ENCODE results near the gene NRCAM.

The NRCAM gene

DNA sequence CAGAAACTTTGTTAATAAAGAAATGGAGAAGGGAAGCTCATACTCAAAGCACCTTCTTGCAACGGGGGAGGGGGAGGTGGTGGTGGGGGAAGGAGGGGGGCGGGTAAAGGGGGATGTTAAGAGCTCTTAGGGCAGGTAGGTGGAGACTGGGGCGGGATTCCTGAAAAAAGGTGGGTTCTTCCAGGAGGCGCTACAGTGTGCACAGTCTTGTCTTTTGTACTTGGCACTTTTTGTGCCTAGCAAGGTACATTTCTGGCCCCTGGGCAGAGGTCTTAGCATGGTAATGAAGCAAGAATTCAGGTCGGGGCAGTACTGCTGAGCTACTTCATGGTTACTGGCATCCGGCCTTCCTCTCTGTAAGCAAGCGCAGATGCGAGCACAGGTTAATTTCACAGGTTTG is 310.8 kb downstream of the NRCAM start:
- no peak for DNase-seq

DNA sequence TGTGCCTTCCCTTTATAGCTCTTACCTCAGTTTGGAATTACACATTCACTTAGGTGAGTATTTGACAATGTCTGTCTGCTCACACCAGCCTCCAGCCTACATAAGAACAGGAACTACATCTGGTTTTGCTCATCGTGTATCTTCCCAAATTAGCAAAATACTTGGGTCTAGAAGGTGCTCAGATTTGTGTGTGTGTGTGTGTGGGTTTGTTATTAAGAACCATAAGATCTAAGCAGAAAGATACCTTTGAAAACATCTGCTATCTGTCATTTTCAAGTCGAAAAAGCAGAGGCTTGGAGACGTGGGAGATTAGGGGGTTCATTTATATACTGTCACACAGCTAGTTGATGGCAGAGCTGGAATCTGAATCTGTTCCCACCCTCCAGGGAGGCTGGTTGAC is 311.3 kb downstream of the NRCAM start:
- DNase-seq = no peak

DNA sequence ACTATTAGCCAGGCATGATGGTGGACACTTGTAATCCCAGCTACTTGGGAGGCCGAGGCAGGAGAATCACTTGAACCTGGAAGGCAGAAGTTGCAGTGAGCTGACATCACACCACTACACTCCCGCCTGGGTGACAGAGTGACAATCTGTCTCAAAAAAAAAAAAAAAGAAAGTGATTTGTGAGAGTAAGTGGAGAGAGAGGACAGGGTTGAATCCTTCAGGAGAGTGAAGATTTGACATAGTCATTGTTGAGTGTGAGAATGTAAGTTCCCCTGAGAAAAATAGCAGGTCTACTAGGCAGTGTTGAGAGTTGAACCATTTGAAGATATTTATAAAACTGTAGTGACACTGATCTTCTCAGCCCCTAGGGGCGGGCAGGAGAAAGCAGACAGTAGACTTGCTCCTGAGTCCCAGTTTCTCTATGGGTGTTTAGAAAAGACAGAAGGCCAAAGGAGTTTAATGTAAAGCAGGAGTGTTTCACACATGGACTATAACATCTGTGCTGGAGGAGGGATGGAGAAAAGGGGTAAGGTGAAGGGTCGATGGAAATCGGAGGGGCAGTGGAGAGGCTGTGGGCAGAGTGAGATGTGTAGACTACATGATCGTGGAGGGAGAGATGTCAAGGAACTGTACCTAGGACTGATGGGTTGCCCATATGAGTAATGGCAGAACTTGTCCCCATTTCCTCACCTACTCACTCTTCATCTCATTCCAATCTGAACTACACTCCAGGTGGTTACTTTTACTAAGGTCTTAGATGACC is 312.4 kb downstream of the NRCAM start:
- DNase-seq = no peak

DNA sequence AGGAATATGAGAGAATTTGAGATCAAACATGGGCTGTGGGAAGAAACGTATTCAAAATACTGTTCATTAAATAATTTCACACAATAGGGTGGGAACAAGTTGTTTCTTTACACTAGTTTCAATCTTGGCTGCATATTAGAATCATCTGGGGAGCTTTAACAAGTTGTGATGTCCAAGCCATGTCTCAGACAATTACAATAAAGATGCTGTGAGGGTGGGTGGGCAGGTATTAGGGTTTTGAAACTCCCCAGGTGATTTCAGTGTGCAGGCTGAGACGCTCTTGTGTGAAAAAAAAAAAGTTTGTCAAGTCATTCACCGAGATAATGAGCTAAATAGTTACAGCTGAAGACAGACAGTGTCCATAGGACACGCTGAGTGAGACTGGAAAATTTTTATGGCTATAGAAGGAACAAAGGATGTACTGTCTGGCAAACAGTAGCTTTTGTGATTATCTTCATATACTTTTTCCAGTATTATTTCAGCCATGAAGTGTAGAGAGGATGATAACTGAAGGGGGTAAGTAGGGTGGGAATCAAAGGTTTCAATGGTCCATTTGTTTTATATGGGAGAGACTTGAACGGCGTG is 313.5 kb downstream of the NRCAM start:
- no peak for DNase-seq

DNA sequence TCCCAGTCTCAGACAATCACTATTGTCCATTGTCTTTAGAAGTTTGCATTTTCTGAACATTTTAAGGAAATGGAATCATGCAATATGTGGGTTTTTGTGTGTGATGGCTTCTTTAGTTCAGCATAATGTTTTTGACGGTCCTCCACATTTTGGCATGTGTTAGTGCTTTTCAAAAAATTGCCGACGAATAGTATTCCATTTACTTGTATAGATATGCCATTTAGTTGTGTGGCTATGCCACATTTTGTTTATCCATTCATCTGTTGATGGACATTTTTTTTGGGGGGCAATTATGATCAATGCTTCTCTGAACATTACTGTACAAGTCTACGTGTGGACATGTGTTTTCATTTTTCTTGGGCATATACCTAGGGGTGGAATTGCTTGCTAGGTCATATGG is 314.1 kb downstream of the NRCAM start:
- DNase-seq = no peak

DNA sequence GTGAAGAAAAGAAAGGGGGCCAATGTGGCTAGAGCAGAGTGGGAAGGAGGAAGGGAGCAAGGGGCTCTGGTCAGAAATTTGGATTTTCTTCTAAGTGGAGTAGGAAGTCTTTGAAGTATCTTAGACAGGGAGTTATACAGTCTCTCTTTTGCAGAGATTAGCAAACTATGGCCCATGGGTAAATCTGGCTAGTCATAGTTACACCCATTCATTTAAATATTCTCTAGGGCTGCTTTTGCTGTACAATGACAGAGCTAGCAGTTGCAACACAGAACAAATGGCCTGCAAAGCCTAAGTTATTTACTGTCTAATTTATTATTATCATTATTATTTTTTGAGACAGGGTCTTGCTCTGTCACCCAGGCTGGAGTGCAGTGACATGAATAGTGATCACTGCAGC is 315.6 kb downstream of the NRCAM start:
- no peak for DNase-seq

DNA sequence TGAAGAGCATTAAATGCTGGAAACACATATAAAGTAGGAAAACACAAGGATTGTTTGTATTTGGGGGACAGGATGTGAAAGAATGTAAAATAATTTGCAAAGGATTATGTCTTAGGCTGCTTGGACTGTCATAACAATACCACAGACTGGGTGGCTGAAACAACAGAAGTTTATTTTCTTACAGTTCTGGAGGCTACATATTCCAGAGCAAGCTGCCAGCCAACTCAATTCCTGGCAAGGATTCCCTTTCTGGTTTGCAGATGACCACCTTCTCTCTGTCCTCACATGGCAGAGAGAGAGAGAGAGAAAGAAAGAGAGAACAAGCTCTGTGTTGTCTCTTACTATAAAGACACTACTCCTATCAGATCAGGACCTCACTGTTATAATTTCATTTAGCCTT is 317.3 kb downstream of the NRCAM start:
- DNase-seq = no peak

DNA sequence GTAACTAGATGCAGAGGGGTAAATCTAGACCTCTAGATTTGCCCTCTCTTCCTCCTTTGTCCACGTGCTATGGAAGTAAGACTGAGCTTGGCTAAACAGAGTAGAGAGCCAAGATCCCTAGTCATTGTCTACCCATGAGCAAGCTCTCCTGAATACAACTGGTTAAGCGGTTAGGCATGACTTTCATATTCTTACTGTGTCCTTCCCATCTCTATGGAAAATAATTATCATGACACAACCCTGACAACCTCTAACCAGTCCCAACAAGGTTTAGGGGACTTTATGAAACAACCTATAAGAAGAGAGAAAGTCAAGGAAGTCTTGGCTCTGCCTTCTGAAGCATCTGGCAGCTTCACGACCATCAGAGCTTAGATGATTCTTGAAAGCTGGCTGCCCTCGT is 318.2 kb downstream of the NRCAM start:
- DNase-seq = no peak

DNA sequence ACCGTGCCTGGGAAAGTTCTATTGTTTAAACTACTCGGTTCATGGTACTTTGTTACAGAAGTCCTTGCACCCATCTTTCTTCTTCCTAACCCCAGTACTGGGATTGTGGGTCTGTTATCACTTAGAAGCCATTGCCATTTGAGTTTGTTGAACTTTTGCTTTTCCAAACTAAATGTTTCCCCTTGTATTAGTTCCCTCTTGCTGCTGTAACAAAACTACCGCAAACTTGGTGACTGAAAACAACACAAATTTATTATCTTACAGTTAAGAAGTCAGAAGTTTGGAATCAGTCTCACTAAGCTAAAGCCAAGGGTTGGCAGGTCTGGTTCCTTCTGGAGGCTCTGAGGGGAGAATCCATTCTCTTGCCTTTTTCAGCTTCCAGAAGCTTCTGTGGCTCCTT is 319.2 kb downstream of the NRCAM start:
- DNase-seq = no peak

DNA sequence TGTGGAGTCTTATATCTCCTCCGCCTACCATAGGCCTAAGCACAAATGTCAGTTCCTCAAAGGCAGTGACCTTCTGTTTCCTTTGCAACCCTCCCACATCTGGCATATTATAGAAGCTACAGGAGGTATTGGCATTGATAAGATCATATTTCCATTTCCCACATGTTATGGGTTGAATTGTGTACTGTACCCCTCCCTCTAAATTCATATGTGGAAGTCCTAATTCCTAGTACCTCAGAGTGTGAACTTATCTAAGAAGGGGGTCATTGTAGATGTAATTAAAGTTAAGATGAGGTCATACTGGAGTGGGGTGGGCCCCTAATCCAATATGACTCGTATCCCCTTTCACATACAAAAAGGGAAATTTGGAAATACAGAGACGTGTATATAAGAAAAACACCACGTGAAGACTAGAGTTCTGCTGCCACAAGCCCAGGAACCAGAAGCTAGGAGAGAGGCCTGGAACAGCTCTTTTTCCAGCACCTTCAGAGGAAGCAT is 320.0 kb downstream of the NRCAM start:
- no peak for DNase-seq

DNA sequence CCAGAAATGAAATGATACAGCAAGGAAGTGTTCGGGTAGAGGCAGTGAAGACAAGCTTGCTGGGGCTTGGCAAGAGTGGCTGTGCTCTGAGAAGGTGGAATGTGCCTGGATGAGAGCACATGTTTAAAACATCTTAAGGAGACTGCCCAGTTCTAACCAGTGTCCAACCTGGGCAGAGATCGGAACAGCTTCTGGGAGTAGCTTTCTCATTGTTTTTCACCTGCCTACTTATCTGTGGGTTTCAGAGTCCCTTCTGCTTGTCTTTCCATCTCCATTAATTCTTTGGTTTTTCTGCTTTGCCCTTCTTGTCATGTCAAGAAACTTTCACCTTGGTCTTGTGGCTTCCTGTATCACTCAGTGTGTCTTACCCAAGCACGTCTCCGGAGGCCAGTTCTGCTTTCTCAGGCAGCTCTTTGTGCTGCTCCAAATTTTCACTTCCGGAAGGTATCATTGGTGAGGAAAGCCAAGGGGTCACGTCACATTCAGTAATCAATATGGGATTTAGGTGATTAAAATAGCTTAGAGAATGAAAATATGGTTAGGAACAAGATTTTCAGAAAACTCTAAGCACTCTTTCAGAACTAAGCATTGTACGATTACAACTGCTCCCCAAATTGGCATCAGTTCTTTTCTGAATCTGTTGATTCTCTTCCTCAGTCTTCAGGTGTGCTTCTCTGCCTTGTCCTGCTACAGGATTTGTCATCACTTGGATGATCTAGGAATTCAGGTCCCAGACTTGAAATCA is 320.6 kb downstream of the NRCAM start:
- DNase-seq = peak; percentile 3

DNA sequence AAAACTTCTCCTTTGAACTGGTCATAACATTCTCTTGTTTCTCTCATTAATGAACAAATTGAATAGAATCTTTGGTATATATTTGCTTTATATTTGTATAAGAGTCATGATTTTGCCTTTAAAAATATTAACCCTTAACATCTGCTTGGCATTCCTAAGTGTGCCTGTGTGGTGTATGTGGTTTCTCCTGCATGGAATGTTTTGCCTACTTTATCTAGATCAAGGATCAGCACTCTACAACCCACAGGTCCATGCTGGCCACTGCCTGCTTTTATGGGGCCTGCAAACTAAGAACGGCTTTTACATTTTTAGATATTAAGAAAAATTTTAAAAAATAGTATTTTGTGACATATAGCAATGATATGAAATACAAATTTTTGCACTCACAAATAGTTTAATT is 321.8 kb downstream of the NRCAM start:
- no peak for DNase-seq

DNA sequence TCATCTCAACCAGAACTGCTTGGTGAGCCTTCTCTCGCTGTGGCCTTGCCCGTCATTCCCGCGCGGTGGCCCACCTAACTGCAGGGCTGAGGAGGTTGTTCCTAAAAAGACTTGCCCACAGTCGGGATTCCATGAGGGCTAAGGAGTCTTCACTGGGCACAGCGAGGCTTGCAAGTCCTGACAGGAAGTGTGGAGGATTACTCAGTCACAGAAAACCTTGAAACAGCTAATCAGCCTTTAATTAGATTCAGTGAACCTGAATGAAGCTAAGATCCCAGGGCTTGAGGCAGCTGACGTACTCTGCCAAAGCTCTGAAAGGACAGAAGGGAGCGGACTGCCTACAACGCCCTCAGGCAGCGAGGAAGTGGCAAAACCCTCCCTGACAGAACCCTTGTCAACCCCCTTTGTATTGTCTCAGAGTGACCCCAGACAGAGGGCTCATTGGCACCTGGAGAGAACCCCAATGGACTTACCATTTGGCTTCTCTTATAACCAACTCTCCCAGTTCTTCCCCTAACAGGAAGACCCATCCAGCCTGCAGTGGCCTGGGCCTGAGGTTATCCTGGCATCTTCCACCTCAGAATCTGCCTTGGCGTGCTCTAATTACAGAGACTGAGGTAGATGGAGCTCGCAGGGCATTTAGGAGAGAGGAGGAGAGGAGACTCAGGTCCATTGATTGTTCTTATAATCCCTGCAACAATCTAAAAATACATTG is 323.5 kb downstream of the NRCAM start:
- no peak for DNase-seq

DNA sequence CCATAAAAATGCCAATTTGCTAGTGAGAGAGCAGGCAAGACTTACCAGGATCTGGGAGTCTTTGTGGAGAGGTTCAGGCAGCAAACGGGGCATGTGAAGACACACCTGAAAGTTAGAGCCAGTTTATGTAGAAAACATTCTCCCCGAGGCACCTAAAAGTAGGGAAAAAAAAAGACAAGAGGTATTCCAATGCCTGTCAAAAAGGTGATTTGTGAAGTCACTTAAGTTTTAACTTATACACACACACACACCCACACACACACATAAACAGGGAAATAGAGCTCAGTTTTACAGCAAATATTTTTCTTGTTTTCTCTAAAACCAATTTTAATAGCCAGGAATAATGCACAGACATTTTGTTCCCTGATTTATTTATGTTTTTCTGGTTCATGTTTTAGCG is 326.0 kb downstream of the NRCAM start, which contains the start of gene LAMB4:
TSS of gene LAMB4 (minus strand) at position 101 of the 400 bp plus-strand sequence. CDS start 7,197 bp downstream, outside the sequence.
- no peak for DNase-seq

DNA sequence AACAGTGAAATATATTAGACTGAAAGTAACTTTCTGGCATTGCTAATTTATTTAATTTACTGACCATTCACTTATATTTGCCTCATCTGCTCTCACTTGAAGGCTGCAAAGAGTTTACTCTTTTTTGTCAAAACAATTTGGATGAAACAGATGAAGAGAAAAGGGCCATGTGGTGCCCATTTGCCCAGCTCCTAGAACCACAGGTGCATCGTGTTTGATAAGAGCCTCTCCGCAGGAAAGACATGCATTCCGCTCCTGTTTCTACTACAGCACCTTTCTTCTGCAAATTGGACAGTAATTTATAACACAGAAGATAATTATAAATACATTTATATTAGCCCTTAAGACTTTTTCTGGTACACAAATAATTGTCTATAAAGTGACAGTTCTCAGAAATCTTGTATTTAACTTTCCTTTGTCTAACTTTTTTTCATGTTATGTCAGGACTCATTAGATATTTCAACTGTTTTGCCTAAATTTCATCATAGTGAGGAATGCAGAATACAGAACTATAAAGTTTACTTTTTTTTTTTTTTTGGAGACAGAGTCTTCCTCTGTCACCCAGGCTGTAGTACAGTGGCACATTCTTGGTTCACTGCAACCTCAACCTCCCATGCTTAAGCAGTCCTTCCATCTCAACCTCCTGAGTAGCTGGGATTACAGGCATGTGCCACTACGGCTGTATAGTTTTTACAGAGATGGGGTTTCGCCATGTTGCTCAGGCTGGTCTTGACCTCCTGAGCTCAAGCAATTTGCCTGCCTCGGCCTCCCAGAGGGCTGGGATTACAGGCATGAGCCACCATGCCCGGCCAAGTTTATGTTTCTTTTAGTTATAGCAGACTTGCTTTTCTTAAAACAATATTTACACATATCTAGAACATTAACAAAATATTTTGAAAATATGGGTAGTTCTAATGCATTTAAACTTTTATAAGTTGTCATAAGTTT is 326.9 kb downstream of the NRCAM start:
- no peak for DNase-seq

DNA sequence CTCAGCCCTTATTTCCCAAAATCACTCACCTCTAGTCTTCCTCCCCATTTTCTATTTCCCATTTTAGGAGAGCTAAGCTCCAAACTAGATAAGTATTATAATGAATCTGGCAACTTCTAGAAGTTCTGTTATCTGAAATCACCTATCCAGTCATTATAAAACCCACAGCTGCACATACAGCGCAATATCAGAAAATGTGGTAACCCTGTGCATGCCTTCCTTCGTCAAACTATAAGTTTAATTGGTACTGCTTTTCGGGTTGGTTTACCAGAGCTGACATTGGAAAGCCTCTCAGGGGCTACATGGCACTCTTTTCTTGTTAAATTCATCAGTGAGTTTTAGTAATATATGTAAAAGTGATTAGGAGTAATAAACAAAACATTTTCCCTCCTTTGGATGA is 327.7 kb downstream of the NRCAM start:
- no peak for DNase-seq

DNA sequence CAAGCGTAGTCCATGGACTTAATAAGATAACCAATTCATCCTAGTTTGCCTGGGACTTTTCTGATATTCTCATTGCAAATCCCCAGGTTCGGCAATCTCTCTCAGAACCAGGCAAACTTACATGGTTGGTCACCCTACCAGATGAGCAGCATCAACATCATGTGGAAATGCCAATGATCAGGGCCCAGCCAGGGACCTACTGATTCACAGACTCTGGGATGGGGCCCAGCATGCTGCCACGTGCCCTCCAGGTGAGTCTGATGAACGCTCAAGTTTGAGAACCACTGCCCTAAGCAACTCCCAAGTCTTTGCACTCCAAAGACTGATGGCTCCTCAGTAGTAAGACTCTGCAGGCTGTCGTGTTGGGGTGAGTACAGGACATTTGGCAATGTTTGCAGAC is 328.8 kb downstream of the NRCAM start:
- no peak for DNase-seq

DNA sequence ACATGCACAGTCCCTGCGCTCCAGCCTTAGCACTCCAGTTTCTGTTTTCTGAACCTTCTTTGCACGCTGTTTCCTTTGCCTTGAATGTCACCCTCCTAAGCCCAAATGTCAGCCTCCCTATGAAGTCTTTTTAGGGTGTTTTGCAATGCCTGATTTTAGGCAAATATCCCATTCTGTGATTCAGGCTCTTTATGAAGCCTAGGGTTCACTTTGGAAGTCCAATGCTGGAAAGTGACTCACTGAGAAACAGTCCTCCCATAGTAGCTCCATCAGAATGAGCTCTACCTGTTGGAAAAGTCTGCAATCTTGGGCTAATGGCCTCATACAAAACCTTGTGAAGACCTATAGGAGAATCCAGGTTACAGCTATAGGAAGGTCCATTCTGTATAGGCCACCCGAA is 331.4 kb downstream of the NRCAM start:
- no peak for DNase-seq

DNA sequence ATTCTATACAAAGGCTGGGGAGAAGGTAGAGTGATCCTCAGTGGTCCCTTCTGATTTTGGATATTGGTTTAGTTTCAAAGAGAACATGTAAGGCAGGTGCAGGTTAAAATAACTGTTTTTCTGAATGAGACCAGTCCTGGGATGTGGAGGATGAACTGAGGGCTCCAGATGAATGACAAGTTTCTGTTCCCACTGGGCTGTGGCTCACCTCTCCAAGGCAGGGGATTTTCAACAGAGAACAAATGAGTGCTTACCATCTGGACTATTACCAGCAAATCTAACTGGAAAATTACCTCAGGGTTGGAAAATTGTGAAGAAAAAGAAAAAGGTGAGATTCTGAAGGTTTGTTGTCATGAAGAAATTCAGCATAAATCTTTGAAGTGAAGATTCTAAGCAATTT is 334.1 kb downstream of the NRCAM start:
- no peak for DNase-seq

DNA sequence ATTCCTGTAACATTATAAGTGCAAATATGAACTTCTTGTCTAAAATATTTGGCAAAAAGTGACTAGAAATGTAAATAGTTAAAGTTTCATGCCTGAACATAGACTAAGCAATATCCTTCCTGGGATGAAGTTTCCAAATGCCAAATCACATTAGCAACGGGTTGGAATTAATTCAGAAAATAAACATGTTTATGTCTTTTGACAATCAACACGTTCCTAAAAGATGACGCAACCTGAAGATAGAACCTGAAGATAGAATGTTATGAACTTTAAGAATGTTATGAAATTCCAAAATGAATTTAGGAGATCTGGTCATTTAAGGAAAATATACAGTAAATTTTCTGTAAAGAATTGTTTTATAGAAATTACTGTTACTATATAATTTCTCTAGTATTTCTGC is 335.3 kb downstream of the NRCAM start:
- DNase-seq = no peak

DNA sequence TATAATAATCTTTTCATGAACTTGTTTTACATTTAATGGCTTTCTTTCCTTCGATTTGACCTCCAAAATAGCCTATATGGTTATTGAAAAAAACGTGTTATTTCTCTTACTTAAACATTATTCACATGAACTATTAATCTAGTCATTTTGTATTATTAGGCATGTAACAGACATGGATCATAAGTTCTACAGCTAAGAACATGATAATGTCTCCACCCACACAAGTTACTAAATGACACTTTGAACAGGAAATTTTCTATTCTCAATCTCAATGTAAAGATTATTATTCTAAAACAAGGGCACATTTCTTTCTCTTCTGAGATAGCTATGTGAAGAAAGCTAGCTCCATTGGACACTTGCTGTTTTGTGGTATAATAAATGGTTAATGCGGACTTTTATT is 336.0 kb downstream of the NRCAM start:
- no peak for DNase-seq

DNA sequence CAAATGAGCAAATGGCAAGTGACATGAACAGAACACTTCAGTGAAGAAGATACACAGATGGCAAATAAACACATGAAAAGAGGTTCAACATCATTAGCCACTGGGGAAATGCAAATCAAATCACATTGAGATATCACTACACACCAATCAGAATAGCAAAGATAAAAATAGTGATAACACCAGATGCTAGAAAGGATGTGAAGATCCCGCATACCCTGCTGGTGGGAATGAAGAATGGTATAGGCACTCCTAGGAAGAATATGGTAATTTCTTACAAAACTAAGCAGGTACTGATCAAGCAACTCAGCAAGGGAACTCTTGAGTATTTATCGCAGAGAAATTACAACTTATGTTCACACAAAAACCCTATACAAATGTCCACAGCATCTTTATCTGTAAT is 337.3 kb downstream of the NRCAM start:
- no peak for DNase-seq
